GM20431 (cell line): ENCODE data around the gene SBK1.
"Not testable (repeated sequence)": the region's sequence is repeated elsewhere in the genome, so short reads cannot be mapped to it uniquely, and the experiment has no call there.

Source experiments
- in situ Hi-C: fragments of 300-500 bp; cut with MseI, MboI; formaldehyde crosslinking; loops from one replicate; pipeline ENCODE4 v1.15.0; 2020; ENCODE audit warnings: low sequenced_read_pairs; ENCODE audit not compliant: unreplicated experiment

Gene SBK1

GRCh38 chr16:28326881-28327610, 34.7 kb downstream of the SBK1 start:
- in situ Hi-C loops = no loop called here

GRCh38 chr16:28330232-28330631, 37.9 kb downstream of the SBK1 start:
- in situ Hi-C loops = not testable (repeated sequence)

DNA sequence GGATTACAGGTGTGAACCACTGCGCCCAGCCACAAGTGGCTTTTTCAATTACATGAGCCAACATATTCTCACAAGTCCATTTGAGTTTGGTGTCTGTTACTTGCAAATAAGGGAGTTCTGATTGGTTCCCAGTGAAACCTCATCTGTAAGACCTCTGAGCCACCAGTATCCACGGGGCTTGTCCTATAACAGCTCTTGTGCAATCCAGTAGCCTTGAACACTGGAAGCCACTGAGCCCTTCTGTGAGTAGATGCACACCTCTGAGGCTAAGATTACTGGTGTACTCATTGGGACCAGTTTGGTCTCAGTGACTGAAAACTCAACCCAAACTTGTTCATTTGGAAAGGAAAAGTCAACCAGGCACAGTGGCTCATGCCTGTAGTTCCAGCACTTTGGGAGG, 38.7 kb downstream of the SBK1 start:
- in situ Hi-C loops = not testable (repeated sequence)

GRCh38 chr16:28332632-28333031, 40.3 kb downstream of the SBK1 start:
- in situ Hi-C loops = not testable (repeated sequence)

- in situ Hi-C loops = not testable (repeated sequence)
These were observed 43.4 kb downstream of the SBK1 start for GRCh38 chr16:28335678-28336077.

DNA sequence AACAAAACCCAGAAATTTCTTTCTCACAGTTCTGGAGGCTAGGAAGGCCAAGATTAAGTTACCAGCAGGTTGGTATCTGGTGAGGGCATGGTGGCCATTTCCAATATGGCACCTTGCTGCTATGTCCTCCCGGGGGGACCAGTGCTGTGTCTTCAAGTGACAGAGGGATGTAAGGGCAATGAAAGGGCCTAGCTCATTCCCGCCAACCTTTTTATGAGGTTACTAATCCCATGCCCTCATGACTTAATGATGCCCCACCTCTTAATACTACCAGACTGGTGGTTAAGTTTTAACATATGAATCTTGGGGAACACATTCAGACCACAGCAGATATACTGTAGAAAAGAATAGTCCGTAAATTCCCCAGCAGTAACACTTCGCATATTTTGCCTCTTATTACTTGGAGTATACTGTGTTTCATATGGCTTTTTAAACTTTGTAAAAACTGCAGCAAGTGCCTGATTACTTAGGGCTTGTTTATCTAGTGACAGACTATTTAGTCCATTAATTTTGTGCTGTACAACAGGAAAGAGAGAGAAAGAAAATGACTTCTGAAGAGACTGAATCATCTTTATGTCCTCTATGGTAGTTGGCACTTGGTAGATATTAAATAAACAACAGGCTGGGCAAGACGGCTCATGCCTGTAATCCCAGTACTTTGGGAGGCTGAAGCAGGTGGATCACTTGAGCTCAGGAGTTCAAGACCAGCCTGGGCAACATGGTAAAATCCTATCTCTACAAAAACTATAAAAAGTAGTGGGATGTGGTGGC, 44.8 kb downstream of the SBK1 start:
- in situ Hi-C loops = not testable (repeated sequence)

- in situ Hi-C loops = not testable (repeated sequence)
These were observed 45.9 kb downstream of the SBK1 start for GRCh38 chr16:28338230-28338629.

- in situ Hi-C loops = not testable (repeated sequence)
These were observed 70.3 kb downstream of the SBK1 start for GRCh38 chr16:28362600-28362999.

- in situ Hi-C loops = not testable (repeated sequence)
These were observed 71.1 kb downstream of the SBK1 start, which contains the start of gene NPIPB6 for GRCh38 chr16:28363408-28363807. Gene NPIPB6 (minus strand): TSS chr16:28363508. CDS start chr16:28362822, 686 bp downstream.

- in situ Hi-C loops = not testable (repeated sequence)
These were observed 72.2 kb downstream of the SBK1 start for GRCh38 chr16:28364268-28365173.

- in situ Hi-C loops = not testable (repeated sequence)
These were observed 75.6 kb downstream of the SBK1 start for GRCh38 chr16:28367926-28368325.
